HUES48 (cell line): ENCODE results near the gene ZFAND2B.

ENCODE experiments used
- H3K27ac ChIP-seq: one replicate; pipeline ENCODE4 v1.7.0; 2013; ENCODE audit warnings: low read depth, low read length, inconsistent platforms
- H3K27me3 ChIP-seq: 2 replicates; pipeline ENCODE4 v1.6.1; 2013; ENCODE audit warnings: mild to moderate bottlenecking, low read length; ENCODE audit not compliant: control insufficient read depth, insufficient read depth
- H3K36me3 ChIP-seq: 2 replicates; pipeline ENCODE4 v1.6.1; 2013; ENCODE audit warnings: low read length; ENCODE audit not compliant: control insufficient read depth, insufficient read depth
- H3K4me1 ChIP-seq: 2 replicates; pipeline ENCODE4 v1.6.1; 2013; ENCODE audit warnings: mild to moderate bottlenecking, low read length; ENCODE audit not compliant: control insufficient read depth, insufficient read depth
- H3K4me3 ChIP-seq: 2 replicates; pipeline ENCODE4 v1.5.1; 2013; ENCODE audit warnings: mild to moderate bottlenecking, low read depth, low read length
- H3K9ac ChIP-seq: 2 replicates; pipeline ENCODE4 v1.6.1; 2013; ENCODE audit warnings: mild to moderate bottlenecking, low read depth, low read length, moderate library complexity
- H3K9me3 ChIP-seq: 2 replicates; pipeline ENCODE4 v1.6.1; 2013; ENCODE audit warnings: low read length; ENCODE audit not compliant: control insufficient read depth, insufficient read depth

The ZFAND2B gene

GRCh38 chr2:219206328-219207133 lies at the start of gene ZFAND2B:
Gene ZFAND2B (plus strand): TSS chr2:219206782. CDS start chr2:219206988, 206 bp downstream.
- Histone ChIP-seq H3K9ac (peak within 1 kb of the TSS; percentile 47), H3K27me3 (no peaks in the 10 kb centered on the region), H3K4me1 (0 out of 2 replicates have a peak, but pooled peaks cover 5% of the 10 kb centered on the region), H3K27ac (peak within 1 kb of the TSS; percentile 91), H3K9me3 (no peaks in the 10 kb centered on the region), H3K36me3 (peaks cover 36% of the 10 kb centered on the region), H3K4me3 (peak within 1 kb of the TSS; percentile 72)

- Histone ChIP-seq H3K27ac (no peak overlapping the region), H3K27me3 (no peaks in the 10 kb centered on the region), H3K9me3 (no peaks in the 10 kb centered on the region), H3K4me1 (peaks cover 10% of the 10 kb centered on the region), H3K36me3 (peaks cover 28% of the 10 kb centered on the region), H3K4me3 (no peak overlapping the region), H3K9ac (no peak overlapping the region)
Observed at GRCh38 chr2:219157396-219157795, 49.2 kb upstream of the ZFAND2B start.

- no peak overlapping the region for H3K9ac ChIP-seq
- peaks cover 26% of the 10 kb centered on the region for H3K36me3 ChIP-seq
- H3K27ac ChIP-seq: no peak overlapping the region
- peaks cover 10% of the 10 kb centered on the region for H3K4me1 ChIP-seq
- H3K9me3 ChIP-seq: no peaks in the 10 kb centered on the region
- no peaks in the 10 kb centered on the region for H3K27me3 ChIP-seq
- no peak overlapping the region for H3K4me3 ChIP-seq
Observed at GRCh38 chr2:219158025-219158424, 48.6 kb upstream of the ZFAND2B start.

GRCh38 chr2:219158586-219158985 lies 48.0 kb upstream of the ZFAND2B start:
- Histone ChIP-seq H3K36me3 (peaks cover 23% of the 10 kb centered on the region), H3K4me1 (peaks cover 10% of the 10 kb centered on the region), H3K27ac (no peak overlapping the region), H3K27me3 (no peaks in the 10 kb centered on the region), H3K9me3 (no peaks in the 10 kb centered on the region), H3K9ac (no peak overlapping the region), H3K4me3 (no peak overlapping the region)

GRCh38 chr2:219159771-219160185 lies 46.8 kb upstream of the ZFAND2B start:
- H3K9me3 ChIP-seq: no peaks in the 10 kb centered on the region
- H3K27ac ChIP-seq: no peak overlapping the region
- peak overlapping the region; percentile 94 for H3K4me3 ChIP-seq
- peaks cover 13% of the 10 kb centered on the region for H3K36me3 ChIP-seq
- H3K4me1 ChIP-seq: peaks cover 10% of the 10 kb centered on the region
- H3K27me3 ChIP-seq: no peaks in the 10 kb centered on the region
- no peak overlapping the region for H3K9ac ChIP-seq

- peak within 1 kb of the TSS; percentile 94 for H3K27ac ChIP-seq
- H3K36me3 ChIP-seq: peaks cover 13% of the 10 kb centered on the region
- H3K9me3 ChIP-seq: no peaks in the 10 kb centered on the region
- H3K9ac ChIP-seq: peak within 1 kb of the TSS; percentile 86
- peak within 1 kb of the TSS; percentile 94 for H3K4me3 ChIP-seq
- no peaks in the 10 kb centered on the region for H3K27me3 ChIP-seq
- H3K4me1 ChIP-seq: peaks cover 10% of the 10 kb centered on the region
Observed at GRCh38 chr2:219160186-219161017, 46.2 kb upstream of the ZFAND2B start, which contains the start of gene NHEJ1. Gene NHEJ1 (minus strand): TSS chr2:219160815. CDS start chr2:219158362, 2,453 bp downstream.

GRCh38 chr2:219161097-219161496 lies 45.5 kb upstream of the ZFAND2B start:
- peaks cover 10% of the 10 kb centered on the region for H3K4me1 ChIP-seq
- H3K27me3 ChIP-seq: no peaks in the 10 kb centered on the region
- H3K4me3 ChIP-seq: peak overlapping the region; percentile 94
- H3K27ac ChIP-seq: no peak overlapping the region
- no peak overlapping the region for H3K9ac ChIP-seq
- H3K9me3 ChIP-seq: no peaks in the 10 kb centered on the region
- peaks cover 13% of the 10 kb centered on the region for H3K36me3 ChIP-seq

GRCh38 chr2:219163156-219163555 lies 43.4 kb upstream of the ZFAND2B start:
- no peak overlapping the region for H3K9ac ChIP-seq
- H3K4me3 ChIP-seq: no peak overlapping the region
- no peaks in the 10 kb centered on the region for H3K36me3 ChIP-seq
- H3K27ac ChIP-seq: no peak overlapping the region
- H3K9me3 ChIP-seq: no peaks in the 10 kb centered on the region
- no peaks in the 10 kb centered on the region for H3K27me3 ChIP-seq
- peaks cover 6% of the 10 kb centered on the region for H3K4me1 ChIP-seq

GRCh38 chr2:219165058-219165911 lies 41.3 kb upstream of the ZFAND2B start:
- Histone ChIP-seq H3K4me1 (peaks cover 6% of the 10 kb centered on the region), H3K36me3 (no peaks in the 10 kb centered on the region), H3K9me3 (no peaks in the 10 kb centered on the region), H3K9ac (no peak overlapping the region), H3K27me3 (no peaks in the 10 kb centered on the region), H3K27ac (no peak overlapping the region), H3K4me3 (no peak overlapping the region)

- H3K9me3 ChIP-seq: no peaks in the 10 kb centered on the region
- H3K27me3 ChIP-seq: no peaks in the 10 kb centered on the region
- H3K4me3 ChIP-seq: no peak overlapping the region
- peaks cover 4% of the 10 kb centered on the region; the same call in 1 of the 2 replicates for H3K36me3 ChIP-seq
- H3K9ac ChIP-seq: no peak overlapping the region
- no peak overlapping the region for H3K27ac ChIP-seq
- no peaks in the 10 kb centered on the region; the same call in 1 of the 2 replicates for H3K4me1 ChIP-seq
Observed at GRCh38 chr2:219167997-219168396, 38.6 kb upstream of the ZFAND2B start.
